ENCODE results near the gene ESD.

DNA sequence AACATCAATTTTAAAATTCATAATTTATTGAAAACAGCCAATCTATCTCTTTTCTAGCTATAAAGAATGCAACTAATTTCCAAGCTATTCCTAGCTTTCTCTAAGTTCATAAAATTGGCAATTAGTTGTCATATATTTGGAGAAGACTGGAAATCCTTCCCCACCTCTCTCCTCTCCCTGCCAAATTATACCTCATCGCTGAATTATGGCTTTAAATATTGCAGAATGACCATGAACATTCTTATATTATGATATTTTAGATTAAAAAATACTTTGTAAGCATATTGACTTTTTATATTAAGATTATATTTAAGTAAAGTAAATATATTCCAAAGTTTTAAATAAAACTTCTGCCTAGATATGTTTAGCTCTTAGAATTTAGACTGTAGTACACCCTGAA, 58.2 kb downstream of the ESD start:
- TF ChIP-seq POLR2A (IDR thresholded peaks at IDR 0.05; ENCODE audit: low read length) = no peak
- no peak for TF ChIP-seq GATA1 (IDR thresholded peaks at IDR 0.05; ENCODE audit: low read depth, low read length)

All from erythroblast (primary cell).